Measurements from ENCODE around the gene LRRC36.

Gene LRRC36

GRCh38 chr16:67326472-67327309 is at the start of gene LRRC36, which contains the start of gene KCTD19:
Gene LRRC36, plus strand, starts transcription at chr16:67326815. Its CDS starts 48 bp downstream, at chr16:67326863.
Gene KCTD19, minus strand, starts transcription at chr16:67326741. Its CDS starts 34 bp downstream, at chr16:67326707.
- peak within 1 kb of the TSS; percentile 53 for H3K4me3 ChIP-seq (ENCODE audit: control insufficient read depth, low read depth, low read length)
- peak; percentile 24 for DNase-seq (ENCODE audit: low read depth)
- peak; percentile 42 for TF ChIP-seq CTCF (conservative IDR thresholded peaks at IDR 0.05; ENCODE audit: control insufficient read depth, insufficient read depth, low read depth, low read length)

GRCh38 chr16:67277294-67277998 is 49.2 kb upstream of the LRRC36 start:
- no peak for TF ChIP-seq CTCF (conservative IDR thresholded peaks at IDR 0.05; ENCODE audit: control insufficient read depth, insufficient read depth, low read depth, low read length)
- peak overlapping the region; percentile 78 for H3K4me3 ChIP-seq (ENCODE audit: control insufficient read depth, low read depth, low read length)
- DNase-seq (ENCODE audit: low read depth) = peak; percentile 99

GRCh38 chr16:67277999-67278772 is 48.4 kb upstream of the LRRC36 start:
- H3K4me3 ChIP-seq (ENCODE audit: control insufficient read depth, low read depth, low read length) = peak overlapping the region; percentile 78
- no peak for TF ChIP-seq CTCF (conservative IDR thresholded peaks at IDR 0.05; ENCODE audit: control insufficient read depth, insufficient read depth, low read depth, low read length)
- peak; percentile 94 for DNase-seq (ENCODE audit: low read depth)

- H3K4me3 ChIP-seq (ENCODE audit: control insufficient read depth, low read depth, low read length) = peak overlapping the region; percentile 78
- TF ChIP-seq CTCF (conservative IDR thresholded peaks at IDR 0.05; ENCODE audit: control insufficient read depth, insufficient read depth, low read depth, low read length) = peak; percentile 28
- DNase-seq (ENCODE audit: low read depth) = peak; percentile 25
These were observed 47.8 kb upstream of the LRRC36 start for GRCh38 chr16:67278773-67279295.

- peak; percentile 32 for TF ChIP-seq CTCF (conservative IDR thresholded peaks at IDR 0.05; ENCODE audit: control insufficient read depth, insufficient read depth, low read depth, low read length)
- DNase-seq (ENCODE audit: low read depth) = peak; percentile 74
- H3K4me3 ChIP-seq (ENCODE audit: control insufficient read depth, low read depth, low read length) = peak within 1 kb of the TSS; percentile 78
These were observed 47.1 kb upstream of the LRRC36 start, which contains the start of gene PLEKHG4 for GRCh38 chr16:67279296-67280089. Gene PLEKHG4, plus strand, starts transcription at chr16:67279532. Its CDS starts 513 bp downstream, at chr16:67280045.
